Stimulated activated CD8-positive, alpha-beta memory T cell treated with anti-CD3 and anti-CD28 coated beads, Interleukin-15, amount 100 ng/mL, for 4 hours (primary cell): ENCODE data around the gene S100PBP.

Source experiments
- DNase-seq, 2 donors: peaks; one replicate each; pipeline ENCODE4 v3.0.0-alpha.2; 2020; ENCODE audit warnings: low read depth in 2 of 2

Gene S100PBP

DNA sequence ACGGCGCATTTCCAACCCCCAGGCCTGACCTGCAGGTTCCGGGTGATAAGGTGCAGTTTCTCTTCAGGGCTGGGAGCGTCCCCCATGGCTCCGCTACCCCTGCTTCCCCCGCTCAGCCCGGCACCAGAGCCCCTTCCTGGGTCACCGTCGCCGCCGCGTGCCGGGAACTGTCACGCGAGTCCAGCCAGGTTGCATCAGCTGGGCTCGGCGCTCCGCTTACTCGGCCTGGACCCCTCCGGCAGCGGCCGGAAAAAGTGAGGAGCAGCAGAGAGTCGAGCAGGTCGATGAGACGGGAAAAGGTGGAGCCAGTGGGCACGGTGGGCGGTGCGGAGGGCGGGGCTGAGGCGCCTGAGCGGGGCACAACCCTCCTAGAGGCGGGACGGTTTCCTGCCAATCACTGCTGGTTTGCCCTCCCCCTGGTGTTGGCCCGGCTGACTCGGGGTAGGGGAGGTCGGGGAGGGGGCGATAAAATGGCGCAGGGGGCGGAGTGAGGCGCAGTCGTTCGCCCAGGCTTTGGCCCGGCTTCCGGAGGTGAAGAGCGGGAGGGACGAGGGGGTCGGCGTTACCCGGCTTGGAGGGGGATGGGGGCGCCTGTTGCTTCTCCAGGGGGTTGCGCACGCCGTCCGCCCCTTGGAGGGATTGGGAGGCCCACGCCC, at the start of gene S100PBP, which contains the start of gene YARS1:
S100PBP (plus strand) TSS at position 495 of the 656 bp plus-strand sequence. CDS start 8,447 bp downstream, outside the sequence.
YARS1 (minus strand) TSS at position 200 of the 656 bp plus-strand sequence; CDS start at position 86, 114 bp downstream.
- peak; percentile 99 to 100 for DNase-seq

DNA sequence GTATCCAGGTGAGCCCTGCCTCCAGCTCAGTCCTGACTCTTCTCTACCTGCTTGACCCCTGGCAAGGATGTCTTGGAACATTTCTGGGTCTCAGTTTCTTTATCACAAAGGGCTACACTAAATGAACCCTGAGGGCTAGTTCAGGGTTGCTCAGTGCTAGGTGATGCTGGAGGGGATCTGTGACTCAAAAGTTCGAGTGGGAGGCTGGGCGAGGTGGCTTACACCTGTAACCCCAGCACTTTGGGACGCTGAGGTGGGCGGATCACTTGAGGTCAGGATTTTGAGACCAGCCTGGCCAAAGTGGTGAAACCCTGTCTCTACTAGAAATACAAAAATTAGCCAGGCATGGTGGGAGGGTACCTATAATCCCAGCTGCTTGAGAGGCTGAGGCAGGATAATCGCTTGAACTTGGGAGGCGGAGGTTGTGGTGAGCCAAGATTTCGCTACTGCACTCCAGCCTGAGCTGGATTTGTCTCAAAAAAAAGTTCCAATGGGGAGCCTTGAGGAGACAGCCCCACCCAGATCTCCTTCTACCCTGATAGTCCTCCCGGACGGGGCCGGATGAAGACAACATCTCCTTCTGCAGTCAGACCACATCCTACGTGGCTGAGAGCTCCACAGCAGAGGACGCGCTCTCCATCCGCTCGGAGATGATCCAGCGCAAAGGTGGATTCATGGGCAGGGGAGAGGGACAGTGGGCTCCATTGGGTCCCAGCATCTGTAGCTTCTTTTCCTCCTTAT, 49.2 kb upstream of the S100PBP start:
- DNase-seq: no peak

DNA sequence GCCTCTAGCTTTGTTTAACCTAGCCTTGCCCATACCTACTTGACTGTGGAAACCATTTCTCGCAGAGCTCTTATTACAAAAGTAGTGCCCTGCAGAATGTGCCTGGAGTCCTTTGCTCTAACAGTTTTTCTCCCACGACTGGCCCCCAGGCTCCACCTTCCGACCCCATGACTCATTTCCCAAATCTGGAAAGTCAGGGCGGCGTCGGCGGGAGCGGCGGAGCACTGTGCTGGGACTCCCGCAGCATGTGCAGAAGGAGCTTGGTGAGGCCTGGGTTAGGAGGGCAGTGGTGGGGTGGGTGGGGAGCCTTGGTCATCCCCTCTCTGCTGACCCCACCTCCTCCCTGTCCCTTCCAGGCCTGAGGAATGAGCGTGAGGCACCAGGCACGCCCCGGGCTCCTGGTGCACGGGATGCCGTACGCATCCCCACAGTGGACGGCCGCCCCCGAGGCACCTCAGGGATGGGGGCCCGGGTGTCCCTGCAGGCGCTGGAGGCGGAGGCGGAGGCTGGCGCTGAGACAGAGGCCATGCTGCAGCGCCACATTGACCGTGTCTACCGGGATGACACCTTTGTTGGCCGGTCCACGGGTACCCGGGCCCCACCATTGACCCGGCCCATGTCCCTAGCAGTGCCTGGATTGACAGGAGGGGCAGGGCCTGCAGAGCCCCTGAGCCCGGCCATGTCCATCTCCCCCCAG, 47.8 kb upstream of the S100PBP start:
- no peak for DNase-seq

DNA sequence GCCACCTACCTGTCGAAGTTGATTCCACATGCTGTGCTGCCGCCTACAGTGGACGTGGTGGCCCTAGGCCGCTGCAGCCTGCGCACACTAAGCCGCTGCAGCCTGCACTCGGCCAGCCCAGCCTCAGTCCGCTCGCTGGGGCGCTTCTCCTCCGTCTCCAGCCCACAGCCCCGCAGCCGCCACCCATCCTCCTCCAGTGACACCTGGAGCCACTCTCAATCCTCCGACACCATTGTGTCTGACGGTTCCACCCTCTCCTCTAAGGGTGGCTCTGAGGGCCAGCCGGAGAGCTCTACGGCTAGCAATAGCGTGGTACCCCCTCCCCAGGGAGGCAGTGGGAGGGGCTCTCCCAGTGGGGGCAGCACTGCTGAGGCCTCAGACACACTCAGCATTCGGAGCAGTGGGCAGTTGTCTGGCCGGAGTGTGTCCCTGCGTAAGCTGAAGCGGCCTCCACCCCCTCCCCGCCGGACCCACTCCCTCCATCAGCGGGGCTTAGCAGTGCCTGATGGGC, 47.2 kb upstream of the S100PBP start:
- DNase-seq: no peak

DNA sequence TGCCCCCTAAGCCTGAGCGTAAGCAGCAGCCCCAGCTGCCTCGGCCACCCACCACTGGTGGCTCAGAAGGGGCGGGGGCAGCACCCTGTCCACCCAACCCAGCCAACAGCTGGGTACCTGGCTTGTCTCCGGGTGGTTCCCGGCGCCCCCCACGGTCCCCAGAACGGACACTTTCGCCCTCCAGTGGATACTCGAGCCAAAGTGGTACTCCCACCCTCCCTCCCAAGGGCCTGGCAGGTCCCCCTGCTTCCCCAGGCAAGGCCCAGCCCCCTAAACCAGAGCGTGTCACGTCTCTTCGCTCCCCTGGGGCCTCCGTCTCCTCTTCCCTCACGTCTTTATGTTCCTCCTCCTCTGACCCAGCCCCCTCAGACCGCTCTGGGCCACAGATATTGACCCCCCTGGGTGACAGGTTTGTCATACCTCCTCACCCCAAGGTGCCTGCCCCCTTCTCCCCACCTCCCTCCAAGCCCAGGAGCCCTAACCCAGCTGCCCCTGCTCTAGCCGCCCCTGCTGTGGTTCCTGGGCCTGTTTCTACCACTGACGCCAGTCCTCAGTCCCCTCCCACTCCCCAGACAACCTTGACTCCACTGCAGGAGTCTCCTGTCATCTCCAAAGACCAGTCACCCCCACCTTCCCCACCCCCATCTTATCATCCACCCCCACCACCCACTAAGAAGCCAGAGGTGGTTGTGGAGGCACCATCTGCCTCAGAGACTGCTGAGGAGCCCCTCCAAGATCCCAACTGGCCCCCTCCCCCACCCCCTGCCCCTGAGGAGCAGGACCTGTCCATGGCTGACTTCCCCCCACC, 46.5 kb upstream of the S100PBP start:
- no peak for DNase-seq

DNA sequence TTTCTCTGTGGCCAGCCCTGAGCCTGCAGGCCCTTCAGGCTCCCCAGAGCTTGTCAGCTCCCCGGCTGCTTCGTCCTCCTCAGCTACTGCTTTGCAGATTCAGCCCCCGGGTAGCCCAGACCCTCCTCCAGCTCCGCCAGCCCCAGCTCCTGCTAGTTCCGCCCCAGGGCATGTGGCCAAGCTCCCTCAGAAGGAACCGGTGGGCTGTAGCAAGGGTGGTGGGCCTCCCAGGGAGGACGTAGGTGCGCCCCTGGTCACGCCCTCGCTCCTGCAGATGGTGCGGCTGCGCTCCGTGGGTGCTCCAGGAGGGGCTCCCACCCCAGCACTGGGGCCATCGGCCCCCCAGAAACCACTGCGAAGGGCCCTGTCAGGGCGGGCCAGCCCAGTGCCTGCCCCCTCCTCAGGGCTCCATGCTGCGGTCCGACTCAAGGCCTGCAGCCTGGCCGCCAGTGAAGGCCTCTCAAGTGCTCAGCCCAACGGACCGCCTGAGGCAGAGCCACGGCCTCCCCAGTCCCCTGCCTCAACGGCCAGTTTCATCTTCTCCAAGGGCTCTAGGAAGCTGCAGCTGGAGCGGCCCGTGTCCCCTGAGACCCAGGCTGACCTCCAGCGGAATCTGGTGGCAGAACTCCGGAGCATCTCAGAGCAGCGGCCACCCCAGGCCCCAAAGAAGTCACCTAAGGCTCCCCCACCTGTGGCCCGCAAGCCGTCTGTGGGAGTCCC, 45.7 kb upstream of the S100PBP start:
- DNase-seq: no peak

DNA sequence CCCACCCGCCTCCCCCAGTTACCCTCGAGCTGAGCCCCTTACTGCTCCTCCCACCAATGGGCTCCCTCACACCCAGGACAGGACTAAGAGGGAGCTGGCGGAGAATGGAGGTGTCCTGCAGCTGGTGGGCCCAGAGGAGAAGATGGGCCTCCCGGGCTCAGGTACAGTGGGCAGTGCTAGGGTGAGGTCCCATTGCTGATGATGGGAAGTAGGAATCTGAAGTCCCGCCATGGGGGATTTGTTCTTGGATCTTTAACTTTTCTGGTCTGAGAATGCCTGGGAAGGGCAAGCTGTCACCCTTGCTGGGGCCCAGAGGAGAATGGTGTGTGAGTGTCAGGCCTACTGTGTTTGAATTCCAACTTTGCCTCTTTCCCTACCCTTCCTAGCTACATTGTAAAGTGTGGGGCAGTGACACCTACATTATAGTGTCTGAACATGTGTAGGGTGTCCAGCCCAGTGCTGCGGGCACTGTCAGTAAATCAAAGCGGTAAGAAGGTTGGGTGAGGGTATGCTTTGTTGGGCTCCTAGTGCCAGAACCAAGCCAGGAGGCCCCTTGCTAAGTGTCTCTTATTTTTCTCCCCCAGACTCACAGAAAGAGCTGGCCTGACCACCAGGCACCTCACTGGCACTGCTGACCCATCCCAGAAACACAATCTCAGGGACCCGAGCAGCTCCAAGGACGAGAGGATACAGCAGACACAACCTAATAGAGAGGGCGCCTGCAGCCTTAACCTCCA, 45.0 kb upstream of the S100PBP start:
- DNase-seq: no peak

DNA sequence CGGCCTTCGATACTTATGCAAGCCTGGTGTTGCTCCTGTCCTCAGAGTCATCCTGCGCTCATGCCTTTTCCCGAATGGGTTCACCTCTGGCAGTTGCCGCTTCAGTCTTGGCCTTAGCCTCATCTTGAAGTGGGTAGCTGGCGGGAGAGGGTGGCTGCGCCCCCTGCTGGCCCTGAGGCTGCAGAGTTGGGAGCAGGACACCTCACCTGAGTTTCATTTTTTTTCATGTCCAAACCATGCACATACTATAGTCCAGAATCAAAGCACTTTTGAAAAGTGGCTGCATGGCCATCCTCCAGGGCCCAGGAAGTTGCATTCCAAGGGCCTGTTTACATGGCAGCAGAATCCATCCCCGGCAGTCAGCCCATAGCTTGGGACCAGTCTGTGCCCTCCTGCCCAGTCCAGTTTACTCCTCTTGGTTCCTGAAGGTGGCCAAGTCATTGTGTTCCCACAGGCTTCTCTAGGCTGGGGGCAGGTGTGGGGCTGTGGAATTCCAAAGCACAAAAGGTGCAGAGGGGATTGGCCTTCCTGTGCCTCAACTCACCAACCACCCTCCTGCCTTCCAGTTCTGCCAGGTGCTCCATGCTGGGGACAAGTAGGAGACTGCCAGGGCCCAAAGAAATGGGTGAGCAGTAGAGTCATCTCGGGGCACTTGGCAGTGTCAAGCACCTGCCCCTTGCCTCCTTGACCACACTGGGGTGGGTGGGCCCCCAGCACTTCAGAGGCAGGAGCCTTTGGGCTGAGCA, 44.3 kb upstream of the S100PBP start:
- DNase-seq: peak; percentile 28 to 36

DNA sequence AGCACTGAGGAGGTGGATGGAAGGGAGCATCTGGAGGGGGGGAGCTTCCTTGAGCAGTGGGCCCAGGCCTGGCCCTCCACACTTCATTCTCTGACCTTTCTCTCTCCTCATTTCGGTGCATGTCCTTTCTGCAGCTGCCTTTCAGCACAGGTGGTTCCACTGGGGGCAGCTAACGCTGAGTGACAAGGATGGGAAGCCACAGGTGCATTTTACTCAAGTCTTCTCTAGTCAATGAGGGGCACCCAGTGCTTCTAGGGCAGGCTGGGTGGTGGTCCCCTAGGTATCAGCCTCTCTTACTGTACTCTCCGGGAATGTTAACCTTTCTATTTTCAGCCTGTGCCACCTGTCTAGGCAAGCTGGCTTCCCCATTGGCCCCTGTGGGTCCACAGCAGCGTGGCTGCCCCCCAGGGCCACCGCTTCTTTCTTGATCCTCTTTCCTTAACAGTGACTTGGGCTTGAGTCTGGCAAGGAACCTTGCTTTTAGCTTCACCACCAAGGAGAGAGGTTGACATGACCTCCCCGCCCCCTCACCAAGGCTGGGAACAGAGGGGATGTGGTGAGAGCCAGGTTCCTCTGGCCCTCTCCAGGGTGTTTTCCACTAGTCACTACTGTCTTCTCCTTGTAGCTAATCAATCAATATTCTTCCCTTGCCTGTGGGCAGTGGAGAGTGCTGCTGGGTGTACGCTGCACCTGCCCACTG, 43.5 kb upstream of the S100PBP start:
- DNase-seq: no peak

DNA sequence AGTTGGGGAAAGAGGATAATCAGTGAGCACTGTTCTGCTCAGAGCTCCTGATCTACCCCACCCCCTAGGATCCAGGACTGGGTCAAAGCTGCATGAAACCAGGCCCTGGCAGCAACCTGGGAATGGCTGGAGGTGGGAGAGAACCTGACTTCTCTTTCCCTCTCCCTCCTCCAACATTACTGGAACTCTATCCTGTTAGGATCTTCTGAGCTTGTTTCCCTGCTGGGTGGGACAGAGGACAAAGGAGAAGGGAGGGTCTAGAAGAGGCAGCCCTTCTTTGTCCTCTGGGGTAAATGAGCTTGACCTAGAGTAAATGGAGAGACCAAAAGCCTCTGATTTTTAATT, 43.0 kb upstream of the S100PBP start:
- DNase-seq: no peak

DNA sequence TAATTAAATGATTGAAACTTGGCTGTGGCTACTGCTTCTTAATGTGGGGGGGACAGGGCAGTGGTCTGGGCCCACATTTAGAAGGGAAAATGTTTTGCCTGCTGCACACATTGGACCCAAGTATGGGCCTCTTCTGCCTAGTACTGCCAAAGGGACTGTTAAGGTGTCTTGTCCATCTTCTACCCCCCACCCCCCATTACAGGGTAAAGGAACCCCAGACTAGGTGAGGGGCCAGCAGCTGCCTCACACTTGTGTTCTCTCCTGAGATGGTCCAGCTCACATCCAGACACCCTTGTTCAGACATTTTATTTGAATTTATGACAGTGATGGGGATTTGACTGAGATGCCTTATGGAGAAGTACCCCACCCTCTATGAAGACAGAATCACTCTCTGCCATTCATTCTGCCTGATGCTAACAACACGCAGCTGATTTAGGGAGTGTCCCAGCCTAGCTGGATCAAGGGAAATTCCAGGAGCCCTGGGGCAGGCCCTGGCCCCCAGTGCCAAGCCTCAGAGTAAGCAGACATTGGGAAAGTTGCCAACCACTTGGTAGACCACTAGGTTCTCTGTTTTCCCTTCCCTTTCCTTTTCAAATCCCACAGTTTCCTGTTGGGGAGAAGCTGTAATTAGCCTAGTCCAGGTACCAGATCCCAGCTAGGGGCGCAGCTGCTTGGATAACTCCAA, 42.4 kb upstream of the S100PBP start:
- no peak for DNase-seq

DNA sequence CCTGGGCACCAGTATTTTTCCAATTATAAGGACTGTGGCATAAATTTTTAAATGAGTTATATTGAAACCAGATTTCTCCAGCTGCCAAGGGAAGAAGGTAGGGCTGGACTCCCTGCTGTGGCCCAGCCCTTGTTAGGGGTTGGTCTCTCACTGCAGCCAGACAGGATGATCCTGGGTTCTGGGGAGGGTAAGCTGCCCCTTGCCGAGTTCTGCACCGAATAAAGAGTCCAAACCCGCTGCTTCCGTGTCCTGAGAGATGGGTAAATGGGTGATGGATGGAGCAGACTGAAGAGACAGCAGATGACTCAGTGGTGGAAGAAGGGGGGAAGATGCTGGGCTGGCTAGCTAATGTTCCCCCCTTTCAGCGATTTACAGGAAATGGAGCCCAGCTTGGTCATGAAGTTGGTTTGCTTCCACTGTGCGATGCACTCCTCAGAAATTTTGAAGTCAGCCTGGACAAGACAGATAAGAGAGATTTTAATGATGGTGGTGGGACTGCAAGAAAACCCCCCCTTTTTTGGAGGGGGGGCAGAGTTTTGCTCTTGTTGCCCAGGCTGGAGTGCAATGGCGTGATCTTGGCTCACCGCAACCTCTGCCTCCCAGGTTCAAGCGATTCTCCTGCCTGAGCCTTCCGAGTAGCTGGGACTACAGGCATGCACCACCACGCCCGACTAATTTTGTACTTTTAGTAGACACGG, 41.7 kb upstream of the S100PBP start:
- DNase-seq: no peak

DNA sequence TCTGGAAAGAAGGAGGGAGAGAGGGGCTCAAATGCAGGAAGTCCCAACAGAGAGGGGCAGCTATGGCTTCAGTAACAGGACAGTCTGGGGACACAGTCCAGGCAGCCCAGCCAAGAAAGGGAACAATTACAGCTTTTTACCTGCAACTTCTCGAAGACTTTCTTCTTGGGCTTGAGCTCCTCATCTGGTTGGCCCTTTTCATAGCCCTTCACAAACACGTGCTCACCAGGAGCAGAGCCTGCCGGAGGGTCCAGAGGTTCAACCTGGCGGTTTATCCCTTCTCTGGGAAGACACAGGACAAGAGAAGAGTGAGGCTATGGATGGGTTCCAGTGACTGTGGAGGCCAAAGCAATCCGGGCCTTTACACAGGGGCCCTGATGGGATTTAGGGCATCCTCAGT, 38.2 kb upstream of the S100PBP start:
- DNase-seq: no peak

DNA sequence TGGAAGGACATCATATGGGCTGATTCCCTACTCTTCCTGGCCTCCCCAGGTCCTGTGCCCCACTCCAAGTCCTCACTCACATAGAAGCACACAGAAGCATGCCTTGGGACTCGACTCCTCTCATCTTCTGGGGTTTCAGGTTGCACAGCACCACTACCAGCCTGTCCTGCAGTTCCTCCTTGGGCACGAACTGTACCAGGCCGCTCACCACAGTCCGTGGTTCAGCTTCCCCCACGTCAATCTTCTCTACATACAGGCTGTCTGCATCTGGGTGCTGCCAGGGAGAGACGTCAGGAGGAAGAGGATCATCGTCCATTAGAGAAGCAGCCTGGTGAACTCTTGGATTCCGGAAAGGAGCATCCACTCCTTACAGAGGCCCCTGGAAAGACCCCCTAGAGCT, 37.4 kb upstream of the S100PBP start:
- no peak for DNase-seq

DNA sequence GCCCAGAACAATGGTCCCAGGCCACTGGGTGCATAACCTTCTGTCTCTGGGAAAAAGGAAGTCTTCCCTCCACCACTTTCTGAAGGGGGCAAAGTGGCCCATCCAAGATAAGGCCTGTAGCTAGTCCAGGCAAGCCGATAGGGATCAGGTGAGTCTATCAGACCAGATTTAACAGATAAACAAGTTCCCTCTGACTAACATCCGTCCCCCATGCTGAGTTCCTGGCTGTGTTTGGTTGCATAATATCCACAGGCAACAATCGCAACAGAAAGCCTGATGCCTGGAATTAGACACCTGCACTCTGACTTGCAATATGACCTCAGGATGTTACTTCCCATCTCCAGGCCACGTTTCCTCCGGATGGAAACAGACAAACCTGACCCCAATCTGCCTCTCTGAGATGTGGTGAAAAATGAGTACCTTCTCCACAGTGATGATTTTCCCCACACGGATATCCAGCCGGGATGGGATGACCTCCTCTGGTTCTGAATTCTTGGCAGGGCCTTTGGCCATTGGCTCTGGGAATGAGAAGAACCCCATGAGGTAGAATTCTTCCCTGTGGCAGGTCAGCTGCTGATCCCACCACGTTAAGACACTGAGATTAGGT, 36.7 kb upstream of the S100PBP start:
- no peak for DNase-seq

DNA sequence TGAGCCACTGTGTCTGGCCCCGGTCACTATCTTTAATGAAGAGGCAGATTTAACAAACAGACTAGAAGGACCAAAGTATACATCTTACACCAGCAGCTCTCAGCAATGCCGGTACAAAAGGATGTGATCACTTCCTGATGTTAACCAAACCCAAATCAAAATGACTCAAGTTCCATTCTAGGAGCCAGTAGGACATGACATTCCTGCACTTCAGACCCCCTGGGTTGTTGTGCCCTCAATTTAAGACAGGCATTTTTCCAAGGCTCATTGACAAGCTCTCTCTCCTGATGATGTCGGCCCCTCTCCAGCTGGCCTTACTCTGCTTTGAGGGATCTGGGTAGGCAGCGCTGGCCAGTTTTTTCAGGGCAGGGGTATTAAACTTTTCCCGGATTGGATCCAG, 35.4 kb upstream of the S100PBP start:
- DNase-seq: no peak

DNA sequence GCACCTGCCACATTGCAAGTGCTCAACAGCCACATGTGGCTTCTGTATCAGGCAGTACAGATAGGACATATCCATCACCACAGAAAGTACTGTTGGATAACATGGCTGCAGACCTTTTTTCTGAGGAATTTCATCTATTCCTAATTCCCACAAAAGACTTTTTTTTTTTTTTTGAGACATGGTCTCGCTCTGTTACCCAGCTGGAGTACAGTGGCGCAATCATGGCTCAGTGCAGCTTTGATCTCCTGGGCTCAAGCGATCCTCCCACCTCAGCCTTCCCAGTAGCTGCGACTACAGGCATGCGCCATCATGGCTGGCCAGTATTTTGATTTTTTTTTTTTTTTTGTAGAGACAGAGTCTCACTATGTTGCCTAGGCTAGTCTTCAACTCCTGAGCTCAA, 33.6 kb upstream of the S100PBP start:
- DNase-seq: no peak
